HepG2 (cell line): ENCODE data around the gene SUMO4. TPM values are rescaled to one million over a fixed set of nuclear protein-coding genes. Genes with fewer than 3 reads are reported as not detected.

Source experiments
- ATAC-seq: fragments of 200-7000 bp; cut with Tn5 transposase; 3 replicates; pipeline ENCODE4 v1.9.1; 2020; ENCODE audit warnings: mild to moderate bottlenecking, moderate library complexity
- BruUV-seq: library from RNA; stranded (reverse); fragments of 400-500 nt; replicated peaks from 2 replicates; lab custom pipeline; 2021; lab: Mats Ljungman, UMichigan
- CTCF ChIA-PET: fragments of 300-600 bp; formaldehyde crosslinking; extraction: SDS; loops from one replicate; lab custom pipeline; 2021; ENCODE audit warnings: low total read pairs, inconsistent platforms, low intra/inter-chr PET ratio; lab: Yijun Ruan, JAX
- POLR2A ChIA-PET: fragments of 350-600 bp; sonication (Branson Sonifier 250); formaldehyde crosslinking; loops from one replicate; lab custom pipeline; 2020; ENCODE audit warnings: antibody characterized with exemption, inconsistent platforms; lab: Yijun Ruan, JAX
- DNase-seq: peaks from one replicate; pipeline ENCODE4 v3.0.0-alpha.2; 2015; ENCODE audit warnings: low spot score
- FAIRE-seq: peaks from 3 replicates; lab custom pipeline; 2011; peaks lifted over from hg19 to GRCh38; lab: Jason Lieb, UNC
- H2AFZ ChIP-seq: one replicate; pipeline ENCODE4 v1.6.1; 2011; ENCODE audit warnings: low read length, inconsistent platforms
- H3K27ac ChIP-seq: fragments of 300-600 bp; 3 replicates; pipeline ENCODE4 v1.8.0; 2011; ENCODE audit warnings: mixed run types, mild to moderate bottlenecking, mixed read lengths, low read length, inconsistent platforms; ENCODE audit not compliant: insufficient read depth; ENCODE audit errors: extremely low read length
- H3K27me3 ChIP-seq, 2 experiments: fragments of 200-600 bp in 1 of 2; 2 replicates in 1 of 2; 3 replicates in 1 of 2; pipeline versions ENCODE4 v1.6.0 to v1.8.0; 2011; ENCODE audit warnings: low read length in 2 of 2, mild to moderate bottlenecking in 2 of 2, moderate library complexity in 2 of 2, inconsistent platforms in 1 of 2; ENCODE audit not compliant: insufficient read depth in 2 of 2, control insufficient read depth in 1 of 2
- H3K36me3 ChIP-seq, 2 experiments: fragments of 200-600 bp in 1 of 2; replicated peaks in 1 of 2; 2 replicates in 1 of 2; 3 replicates in 1 of 2; pipeline versions ENCODE4 v1.5.1 to v1.8.0; 2011; ENCODE audit warnings: low read length in 2 of 2, inconsistent platforms in 1 of 2; ENCODE audit not compliant: insufficient read depth in 2 of 2, control insufficient read depth in 1 of 2
- H3K4me1 ChIP-seq: 2 replicates; pipeline ENCODE4 v1.5.1; 2012; ENCODE audit warnings: low read length, inconsistent platforms; ENCODE audit not compliant: insufficient read depth
- H3K4me2 ChIP-seq: 2 replicates; pipeline ENCODE4 v1.6.0; 2011; ENCODE audit warnings: low read depth, low read length, inconsistent platforms
- H3K4me3 ChIP-seq, 3 experiments: fragments of 200-600 bp in 1 of 3; sonication (generic), shearing (Covaris generic) in 1 of 3; replicated peaks in 1 of 3; 2 replicates each; pipeline ENCODE4 v1.5.1; 2011 to 2016; ENCODE audit warnings: low read length in 3 of 3, inconsistent platforms in 2 of 3, low read depth in 2 of 3, mild to moderate bottlenecking in 2 of 3, control low read depth in 1 of 3, mixed read lengths in 1 of 3; ENCODE audit not compliant: insufficient read depth in 1 of 3
- H3K79me2 ChIP-seq: one replicate; pipeline ENCODE4 v1.6.1; 2011; ENCODE audit warnings: low read length, inconsistent platforms; ENCODE audit not compliant: insufficient read depth
- H3K9ac ChIP-seq: 2 replicates; pipeline ENCODE4 v1.6.0; 2011; ENCODE audit warnings: mild to moderate bottlenecking, low read depth, low read length, inconsistent platforms; ENCODE audit not compliant: insufficient read depth
- H3K9me3 ChIP-seq: 2 replicates; pipeline ENCODE4 v1.5.1; 2012; ENCODE audit warnings: mild to moderate bottlenecking, low read length
- H4K20me1 ChIP-seq: 2 replicates; pipeline ENCODE4 v1.6.0; 2011; ENCODE audit warnings: inconsistent platforms, mild to moderate bottlenecking, low read length, moderate library complexity; ENCODE audit not compliant: insufficient read depth
- AHR ChIP-seq: IDR thresholded peaks from 2 replicates; pipeline ENCODE4 v1.6.1; 2018; ENCODE audit warnings: missing genetic modification reagents, missing compliant biosample characterization
- ARNT2 ChIP-seq: sonication (generic); formaldehyde crosslinking; IDR thresholded peaks from 2 replicates; pipeline ENCODE4 v1.8.0; 2022; ENCODE audit warnings: mild to moderate bottlenecking, low read depth, missing genetic modification reagents, moderate library complexity
- EHMT2 ChIP-seq: fragments of 200-600 bp; sonication (generic); IDR thresholded peaks from 2 replicates; pipeline ENCODE4 v1.7.0; 2017; ENCODE audit warnings: antibody characterized with exemption, low read depth, low read length, borderline replicate concordance
- NCOA2 ChIP-seq: sonication (generic); formaldehyde crosslinking; IDR thresholded peaks from 2 replicates; pipeline ENCODE4 v1.8.0; 2022; ENCODE audit warnings: inconsistent platforms
- NFE2L1 ChIP-seq: sonication (generic); formaldehyde crosslinking; IDR thresholded peaks from 2 replicates; pipeline ENCODE4 v1.4.0; 2020; ENCODE audit warnings: missing genetic modification reagents, mild to moderate bottlenecking, borderline replicate concordance
- TARDBP ChIP-seq: sonication (generic); formaldehyde crosslinking; IDR thresholded peaks from 2 replicates; pipeline ENCODE4 v1.8.0; 2022; ENCODE audit warnings: mild to moderate bottlenecking, missing genetic modification reagents
- TFAP4 ChIP-seq: sonication (generic); IDR thresholded peaks from 2 replicates; pipeline ENCODE4 v1.6.1; 2016; ENCODE audit warnings: low read depth, borderline replicate concordance
- ZNF276 ChIP-seq: sonication (generic); formaldehyde crosslinking; IDR thresholded peaks from 2 replicates; pipeline ENCODE4 v1.4.0; 2020; ENCODE audit warnings: mild to moderate bottlenecking, low read depth, missing genetic modification reagents
- ZNF432 ChIP-seq: sonication (generic); formaldehyde crosslinking; IDR thresholded peaks from 2 replicates; pipeline ENCODE4 v1.5.0; 2020; ENCODE audit warnings: missing genetic modification reagents, mild to moderate bottlenecking, borderline replicate concordance
- ZNF564 ChIP-seq: sonication (generic); formaldehyde crosslinking; IDR thresholded peaks from 2 replicates; pipeline ENCODE4 v1.8.1; 2023; ENCODE audit warnings: mild to moderate bottlenecking, missing genetic modification reagents
- WGBS: methylation state at CpG from one replicate; pipeline ENCODE4 v1.1.6; 2017; ENCODE audit warnings: low lambda C conversion rate; 5-methylcytosine and 5-hydroxymethylcytosine counted together
- in situ Hi-C: cut with HindIII; loops from 2 replicates; pipeline ENCODE4 v1.10.0; 2017; ENCODE audit warnings: low pct_unique_long_range_greater_than_20kb; ENCODE audit not compliant: extremely low pct_ligation_motif_present
- intact Hi-C: fragments of 100-400 bp; cut with micrococcal nuclease; formaldehyde crosslinking; loops from one replicate; pipeline ENCODE4 v1.10.0; 2022; ENCODE audit not compliant: unreplicated experiment
- polyA plus RNA-seq, 8 experiments: library from polyadenylated mRNA; depleted of rRNA in 3 of 8; stranded (reverse) in 7 of 8; unstranded in 1 of 8; fragments of >200 nt; fragmentation: Illumina TruSeq in 4 of 8; extraction: Trizol in 4 of 8; gene quantifications; 2 replicates each; pipeline versions ENCODE4 v1.2.1 to v1.2.3, GENCODE V29; 2011 to 2016; ENCODE audit warnings: low read depth in 4 of 8, missing spikeins in 1 of 8, mixed read lengths in 1 of 8; ENCODE audit not compliant: insufficient read depth in 1 of 8
- total RNA-seq, 5 experiments: library from RNA; depleted of rRNA; stranded (reverse); fragments of >200 nt; fragmentation: Illumina TruSeq; extraction: Trizol; gene quantifications; 2 replicates each; pipeline ENCODE4 v1.2.3, GENCODE V29; 2016; ENCODE audit warnings: low read depth in 1 of 5

Gene SUMO4
- total and polyA plus RNA-seq, 2 of the 13 experiments (the other 11 are each of a cell fraction or from before 2014, with no cell fraction given), result 0.22 to 1.2 TPM

GRCh38 chr6:149387779-149388512 is 12.1 kb upstream of the SUMO4 start:
- no peaks in the 10 kb centered on the region for H3K9me3 ChIP-seq
- no TSS peak for BruUV-seq
- ChIA-PET POLR2A (no interaction called here), CTCF (no interaction called here)
- H2AFZ ChIP-seq, result no peak overlapping the region
- no peak overlapping the region for H3K27ac ChIP-seq
- no peak overlapping the region for H3K4me2 ChIP-seq
- 93% methylated on average over 1 of the region's 1 CpG for WGBS
- DNase-seq (no peak), ATAC-seq (no peak), FAIRE-seq (no peak)
- intact Hi-C loops (no loop called here), in situ Hi-C loops (no loop called here)
- H4K20me1 ChIP-seq, result no peaks in the 10 kb centered on the region; the same call in 1 of the 2 replicates
- peaks cover 6% of the 10 kb centered on the region; the same call in 1 of the 2 replicates for H3K4me1 ChIP-seq
- H3K4me3 ChIP-seq, result no peak overlapping the region
- no peaks in the 10 kb centered on the region for H3K79me2 ChIP-seq
- no peak overlapping the region for H3K9ac ChIP-seq
- TF ChIP-seq ARNT2, result no peak
- no peak for TF ChIP-seq NCOA2 (CRISPR knock-in tag)
- TF ChIP-seq ZNF276 (CRISPR knock-in tag), result no peak
- TF ChIP-seq AHR, result no peak
- TF ChIP-seq NFE2L1 (CRISPR knock-in tag), result no peak
- TF ChIP-seq EHMT2, result no peak
- TF ChIP-seq ZNF564 (CRISPR knock-in tag), result no peak
- TF ChIP-seq TARDBP, result no peak
- TF ChIP-seq ZNF432 (CRISPR knock-in tag), result no peak
- no peak for TF ChIP-seq TFAP4
- TF ChIP-seq, all 625 proteins: peak for 0
- Histone ChIP-seq H3K36me3 (peaks cover 0 to 4% of the 10 kb centered on the region in 2 experiments; a peak in 3 of 5 replicates), H3K27me3 (no peaks in the 10 kb centered on the region)
